ENCODE data around the gene LHFPL6.

Gene LHFPL6

GRCh38 chr13:39602614-39603366 is at the start of gene LHFPL6:
LHFPL6 (minus strand) TSS chr13:39603193.
- H3K4me3 ChIP-seq (ENCODE audit: low read depth, low read length) = peak within 1 kb of the TSS; percentile 74
- peak; percentile 51 for DNase-seq (ENCODE audit: low read depth)

- H3K4me3 ChIP-seq (ENCODE audit: low read depth, low read length) = no peak overlapping the region
- no peak for DNase-seq (ENCODE audit: low read depth)
Measured at GRCh38 chr13:39646122-39646521, 43.1 kb upstream of the LHFPL6 start.

- DNase-seq (ENCODE audit: low read depth) = no peak
- no peak overlapping the region for H3K4me3 ChIP-seq (ENCODE audit: low read depth, low read length)
Measured at GRCh38 chr13:39641645-39642044, 38.7 kb upstream of the LHFPL6 start.

- no peak for DNase-seq (ENCODE audit: low read depth)
Measured at GRCh38 chr13:39637890-39638289, 34.9 kb upstream of the LHFPL6 start.

GRCh38 chr13:39635564-39635963 is 32.6 kb upstream of the LHFPL6 start:
- no peak for DNase-seq (ENCODE audit: low read depth)
- no peak overlapping the region for H3K4me3 ChIP-seq (ENCODE audit: low read depth, low read length)

More at GRCh38 chr13:39637890-39638289, 34.9 kb upstream of the LHFPL6 start:
- no peak overlapping the region for H3K4me3 ChIP-seq (ENCODE audit: low read depth, low read length)

GRCh38 chr13:39632994-39633393 is 30.0 kb upstream of the LHFPL6 start:
- DNase-seq (ENCODE audit: low read depth) = no peak
- H3K4me3 ChIP-seq (ENCODE audit: low read depth, low read length) = no peak overlapping the region

- no peak overlapping the region for H3K4me3 ChIP-seq (ENCODE audit: low read depth, low read length)
- DNase-seq (ENCODE audit: low read depth) = no peak
Measured at GRCh38 chr13:39631307-39631706, 28.3 kb upstream of the LHFPL6 start.

GRCh38 chr13:39623466-39623865 is 20.5 kb upstream of the LHFPL6 start:
- H3K4me3 ChIP-seq (ENCODE audit: low read depth, low read length) = no peak overlapping the region
- no peak for DNase-seq (ENCODE audit: low read depth)

GRCh38 chr13:39618561-39618960 is 15.6 kb upstream of the LHFPL6 start:
- DNase-seq (ENCODE audit: low read depth) = no peak
- H3K4me3 ChIP-seq (ENCODE audit: low read depth, low read length) = no peak overlapping the region

- H3K4me3 ChIP-seq (ENCODE audit: low read depth, low read length) = no peak overlapping the region
- DNase-seq (ENCODE audit: low read depth) = no peak
Measured at GRCh38 chr13:39616087-39616694, 13.2 kb upstream of the LHFPL6 start.

GRCh38 chr13:39612023-39612637 is 9.1 kb upstream of the LHFPL6 start:
- H3K4me3 ChIP-seq (ENCODE audit: low read depth, low read length) = no peak overlapping the region
- no peak for DNase-seq (ENCODE audit: low read depth)

GRCh38 chr13:39607876-39608275 is 4.9 kb upstream of the LHFPL6 start:
- H3K4me3 ChIP-seq (ENCODE audit: low read depth, low read length) = no peak overlapping the region
- DNase-seq (ENCODE audit: low read depth) = no peak

- DNase-seq (ENCODE audit: low read depth) = no peak
- H3K4me3 ChIP-seq (ENCODE audit: low read depth, low read length) = no peak overlapping the region
Measured at GRCh38 chr13:39605677-39606320, 2.8 kb upstream of the LHFPL6 start.

- H3K4me3 ChIP-seq (ENCODE audit: low read depth, low read length) = no peak overlapping the region
- no peak for DNase-seq (ENCODE audit: low read depth)
Measured at GRCh38 chr13:39604756-39605155, 1.8 kb upstream of the LHFPL6 start.

- no peak for DNase-seq (ENCODE audit: low read depth)
- H3K4me3 ChIP-seq (ENCODE audit: low read depth, low read length) = peak overlapping the region; percentile 74
Measured at GRCh38 chr13:39603424-39603947, 493 bp upstream of the LHFPL6 start.

GRCh38 chr13:39602277-39602613 is 748 bp downstream of the LHFPL6 start:
- DNase-seq (ENCODE audit: low read depth) = no peak
- H3K4me3 ChIP-seq (ENCODE audit: low read depth, low read length) = peak overlapping the region; percentile 74

- H3K4me3 ChIP-seq (ENCODE audit: low read depth, low read length) = peak overlapping the region; percentile 74
- DNase-seq (ENCODE audit: low read depth) = no peak
Measured at GRCh38 chr13:39601636-39602035, 1.4 kb downstream of the LHFPL6 start.

- no peak for DNase-seq (ENCODE audit: low read depth)
- H3K4me3 ChIP-seq (ENCODE audit: low read depth, low read length) = peak overlapping the region; percentile 12
Measured at GRCh38 chr13:39600766-39601165, 2.2 kb downstream of the LHFPL6 start.

- peak overlapping the region; percentile 25 for H3K4me3 ChIP-seq (ENCODE audit: low read depth, low read length)
Measured at GRCh38 chr13:39599842-39600241, 3.2 kb downstream of the LHFPL6 start.

GRCh38 chr13:39599012-39599411 is 4.0 kb downstream of the LHFPL6 start:
- no peak overlapping the region for H3K4me3 ChIP-seq (ENCODE audit: low read depth, low read length)
- no peak for DNase-seq (ENCODE audit: low read depth)

More at GRCh38 chr13:39599842-39600241, 3.2 kb downstream of the LHFPL6 start:
- no peak for DNase-seq (ENCODE audit: low read depth)

Measured in skeletal muscle cell (primary cell).